H1 (cell line): ENCODE data around the gene CAB39L.

Experiments used
- BRCA1 ChIP-seq: IDR thresholded peaks from 2 replicates; pipeline ENCODE4 v1.6.1; 2012; ENCODE audit warnings: low read depth, low read length, improper control_type of control experiment
- CBX5 ChIP-seq: fragments of 300-800, 300-1000 bp; sonication (generic); IDR thresholded peaks from 2 replicates; pipeline ENCODE4 v1.7.1; 2016; ENCODE audit warnings: antibody characterized with exemption, low read length, low read depth
- CTCF ChIP-seq, 3 experiments: IDR thresholded peaks; 1 replicate in 2 of 3; 2 replicates in 1 of 3; pipeline versions ENCODE4 v1.5.1 to v1.6.1; 2011; ENCODE audit warnings: low read length in 3 of 3, mild to moderate bottlenecking in 3 of 3, inconsistent platforms in 2 of 3, low read depth in 1 of 3, moderate library complexity in 1 of 3; ENCODE audit not compliant: insufficient read depth in 1 of 3; ENCODE audit errors: control extremely low read depth in 1 of 3
- HDAC2 ChIP-seq, 2 experiments: fragments of 300-600 bp in 1 of 2; sonication (generic) in 1 of 2; IDR thresholded peaks; 2 replicates each; pipeline ENCODE4 v1.6.1; 2011 to 2012; ENCODE audit warnings: low read depth in 2 of 2, low read length in 2 of 2, mild to moderate bottlenecking in 2 of 2, moderate library complexity in 2 of 2, borderline replicate concordance in 1 of 2, inconsistent platforms in 1 of 2
- JUN ChIP-seq: IDR thresholded peaks from 2 replicates; pipeline ENCODE4 v1.6.1; 2011; ENCODE audit warnings: low read depth, mild to moderate bottlenecking, improper control_type of control experiment, low read length
- JUND ChIP-seq: IDR thresholded peaks from 2 replicates; pipeline ENCODE4 v1.6.1; 2011; ENCODE audit warnings: mild to moderate bottlenecking, improper control_type of control experiment, low read length
- MAX ChIP-seq: IDR thresholded peaks from 2 replicates; pipeline ENCODE4 v1.6.1; 2012; ENCODE audit warnings: inconsistent platforms
- POLR2A ChIP-seq, 2 experiments: IDR thresholded peaks; 1 replicate in 1 of 2; 2 replicates in 1 of 2; pipeline ENCODE4 v1.6.1; 2011; ENCODE audit warnings: low read depth in 2 of 2, low read length in 2 of 2, mild to moderate bottlenecking in 2 of 2; ENCODE audit errors: control extremely low read depth in 1 of 2
- POLR2AphosphoS5 ChIP-seq: IDR thresholded peaks from 2 replicates; pipeline ENCODE4 v1.6.1; 2011; ENCODE audit warnings: low read depth, low read length
- RAD21 ChIP-seq, 2 experiments: IDR thresholded peaks in 1 of 2; conservative IDR thresholded peaks in 1 of 2; 2 replicates each; pipeline ENCODE4 v1.6.1; 2011; ENCODE audit warnings: low read depth in 2 of 2, low read length in 2 of 2, improper control_type of control experiment in 1 of 2, inconsistent platforms in 1 of 2, mild to moderate bottlenecking in 1 of 2, moderate library complexity in 1 of 2
- SIN3A ChIP-seq, 2 experiments: IDR thresholded peaks in 1 of 2; conservative IDR thresholded peaks in 1 of 2; 2 replicates each; pipeline ENCODE4 v1.6.1; 2011 to 2012; ENCODE audit warnings: low read length in 2 of 2, improper control_type of control experiment in 1 of 2, low read depth in 1 of 2, mild to moderate bottlenecking in 1 of 2
- SUZ12 ChIP-seq: fragments of 200-600 bp; sonication (generic); IDR thresholded peaks from 2 replicates; pipeline ENCODE4 v1.6.1; 2012; ENCODE audit warnings: mild to moderate bottlenecking, inconsistent platforms, low read length, moderate library complexity, mixed read lengths
- TAF1 ChIP-seq: IDR thresholded peaks from 2 replicates; pipeline ENCODE4 v1.6.1; 2011; ENCODE audit warnings: mild to moderate bottlenecking, low read depth, low read length

- TF ChIP-seq JUND (no peak), POLR2A (IDR thresholded peaks at IDR 0.05; ENCODE audit: control extremely low read depth in 1 of 2, low read depth in 2 of 2, low read length in 2 of 2) (no peak), RAD21 (IDR thresholded peaks at IDR 0.05 in 1 of 2, conservative IDR thresholded peaks at IDR 0.05 in 1 of 2; ENCODE audit: low read depth in 2 of 2, low read length in 2 of 2) (no peak), SIN3A (conservative IDR thresholded peaks at IDR 0.05 in 1 of 2, IDR thresholded peaks at IDR 0.05 in 1 of 2; ENCODE audit: low read depth in 1 of 2, low read length in 2 of 2) (no peak), CTCF (IDR thresholded peaks at IDR 0.05; ENCODE audit: control extremely low read depth in 1 of 3, insufficient read depth in 1 of 3, low read depth in 1 of 3, low read length in 3 of 3) (no peak), POLR2AphosphoS5 (no peak), TAF1 (no peak), HDAC2 (IDR thresholded peaks at IDR 0.05; ENCODE audit: borderline replicate concordance in 1 of 2, low read depth in 2 of 2, low read length in 2 of 2) (no peak), SUZ12 (no peak), BRCA1 (no peak), MAX (no peak), CBX5 (no peak), JUN (no peak)
These were observed 32.7 kb upstream of the CAB39L start for GRCh38 chr13:49476529-49476928.
